DMS114 treated with DMSO at 0.1 percent for 48 hours (cell line): Measurements from ENCODE around the gene PTCRA.

Experiments used
- DNase-seq: peaks from one replicate; lab custom pipeline; 2025; ENCODE audit not compliant: unreplicated experiment; lab: John Stamatoyannopoulos, UW

PTCRA gene

GRCh38 chr6:42970871-42971612 lies 55.2 kb downstream of the PTCRA start:
- no peak for DNase-seq

- DNase-seq = no peak
Measured at GRCh38 chr6:42971746-42972327, 56.0 kb downstream of the PTCRA start.

- DNase-seq = no peak
Measured at GRCh38 chr6:42973926-42974325, 58.1 kb downstream of the PTCRA start.

- DNase-seq = no peak
Measured at GRCh38 chr6:42974919-42975505, 59.2 kb downstream of the PTCRA start.
